Transverse colon (tissue), 3 donors: ENCODE measurements around the gene GSK3B.

Experiments used
- CTCF ChIP-seq, 5 experiments: fragments of 200-600 bp in 3 of 5; fragments of 450-650 bp in 2 of 5; sonication (generic) in 3 of 5; IDR thresholded peaks; 1 replicate in 2 of 5; 2 replicates in 3 of 5; pipeline ENCODE4 v1.5.1; 2016 to 2017; ENCODE audit warnings: antibody characterized with exemption in 5 of 5, inconsistent platforms in 3 of 5, mild to moderate bottlenecking in 2 of 5, moderate library complexity in 1 of 5
- EP300 ChIP-seq: sonication (generic); formaldehyde crosslinking; IDR thresholded peaks from one replicate; pipeline ENCODE4 v1.6.1; 2017; ENCODE audit warnings: antibody characterized with exemption, low read depth

- TF ChIP-seq CTCF (IDR thresholded peaks at IDR 0.05): no peak
- TF ChIP-seq EP300: no peak
Observed at GRCh38 chr3:120095226-120095978, 1.2 kb upstream of the GSK3B start.
